Body of pancreas (tissue), 4 donors: Measurements from ENCODE around the gene USP15. TPM values are rescaled to one million over a fixed set of nuclear protein-coding genes. Genes with fewer than 3 reads are reported as not detected.
A peak's percentile ranks its signal among the peaks of the same experiment; 100 is the strongest.

Source experiments
- ATAC-seq: fragments of 150-250 bp; one replicate; pipeline ENCODE4 v1.9.1; 2016
- DNase-seq, 4 donors: peaks; one replicate each; pipeline ENCODE4 v3.0.0-alpha.2; 2019
- H3K27ac ChIP-seq, 4 donors: fragments of 200-600 bp; sonication (generic); 1 replicate in 3 of 4; 2 replicates in 1 of 4; pipeline versions ENCODE4 v1.5.1 to v1.6.1; 2016 to 2019; ENCODE audit warnings: mild to moderate bottlenecking in 1 of 4, mixed read lengths in 1 of 4, moderate library complexity in 1 of 4
- H3K27me3 ChIP-seq, 2 donors: fragments of 200-600 bp; sonication (generic); one replicate each; pipeline ENCODE4 v1.6.0; 2016; ENCODE audit warnings: mild to moderate bottlenecking in 1 of 2
- H3K36me3 ChIP-seq, 2 donors: fragments of 200-600 bp; sonication (generic); replicated peaks in 1 of 2; 2 replicates each; pipeline ENCODE4 v1.5.1; 2016; ENCODE audit warnings: low read depth in 2 of 2; ENCODE audit not compliant: insufficient read depth in 1 of 2
- H3K4me1 ChIP-seq: fragments of 200-600 bp; sonication (generic); one replicate; pipeline ENCODE4 v1.6.0; 2016
- H3K4me3 ChIP-seq, 2 donors: fragments of 200-600 bp; sonication (generic); 1 replicate in 1 of 2; 2 replicates in 1 of 2; pipeline ENCODE4 v1.5.1; 2016 to 2019
- H3K9me3 ChIP-seq, 3 donors: fragments of 200-600 bp; sonication (generic); 1 replicate in 2 of 3; 2 replicates in 1 of 3; pipeline ENCODE4 v1.5.1; 2016
- CTCF ChIP-seq, 7 experiments: fragments of 450-650 bp in 4 of 7; fragments of 200-600 bp in 3 of 7; sonication (generic) in 3 of 7; IDR thresholded peaks; one replicate each; pipeline ENCODE4 v1.5.1; 2016 to 2019; ENCODE audit warnings: antibody characterized with exemption in 7 of 7
- POLR2A ChIP-seq, 3 donors: fragments of 450-650 bp; IDR thresholded peaks; one replicate each; pipeline ENCODE4 v1.6.1; 2016; ENCODE audit warnings: antibody characterized with exemption in 3 of 3, mild to moderate bottlenecking in 2 of 3
- WGBS, 2 donors: methylation state at CpG; one replicate each; pipeline ENCODE4 v1.1.5; 2017; 5-methylcytosine and 5-hydroxymethylcytosine counted together
- intact Hi-C: fragments of 100-400 bp; cut with DNase I; formaldehyde crosslinking; loops from one replicate; pipeline ENCODE4 v1.15.1; 2023
- total RNA-seq, 2 donors: library from RNA; depleted of rRNA; stranded (reverse); fragments of >200 nt; gene quantifications; one replicate each; pipeline ENCODE4 v1.1.0, GENCODE V29; 2016

Gene USP15
- total RNA-seq, 2 donors from 2014 or later, result 47.5 to 57.4 TPM

- WGBS, 2 donors, result 49 to 53% methylated on average over 4 of the region's 4 CpGs
- H3K4me3 ChIP-seq, result no peak overlapping the region
- intact Hi-C loops, result no loop called here
- no peak for TF ChIP-seq CTCF (IDR thresholded peaks at IDR 0.05)
- no peak for TF ChIP-seq POLR2A (IDR thresholded peaks at IDR 0.05)
- H3K27me3 ChIP-seq, result no peaks in the 10 kb centered on the region
- ATAC-seq, result no peak
- H3K36me3 ChIP-seq, result no peaks in the 10 kb centered on the region
- H3K4me1 ChIP-seq, result peaks cover 79% of the 10 kb centered on the region
- no peak for DNase-seq
- no peaks in the 10 kb centered on the region for H3K9me3 ChIP-seq
- H3K27ac ChIP-seq, result no peak overlapping the region
Observed at GRCh38 chr12:62270872-62271271, 10.7 kb downstream of the USP15 start.

GRCh38 chr12:62272936-62273552, 12.8 kb downstream of the USP15 start:
- TF ChIP-seq CTCF (IDR thresholded peaks at IDR 0.05) (no peak), POLR2A (IDR thresholded peaks at IDR 0.05) (no peak)
- Histone ChIP-seq H3K27me3 (no peaks in the 10 kb centered on the region), H3K36me3 (no peaks in the 10 kb centered on the region), H3K4me1 (peaks cover 71% of the 10 kb centered on the region), H3K27ac (peak overlapping the region in 1 of 4 donors; percentile 53), H3K4me3 (no peak overlapping the region), H3K9me3 (no peaks in the 10 kb centered on the region)
- intact Hi-C loops, result no loop called here
- DNase-seq, result no peak
- ATAC-seq, result no peak
- 48 to 57% methylated on average over 3 of the region's 3 CpGs for WGBS, 2 donors

GRCh38 chr12:62273724-62274380, 13.6 kb downstream of the USP15 start:
- DNase-seq (peak in 1 of 4 donors; percentile 23), ATAC-seq (peak; percentile 76)
- WGBS, 2 donors, result 32 to 41% methylated on average over 5 of the region's 5 CpGs
- peaks cover 64% of the 10 kb centered on the region for H3K4me1 ChIP-seq
- no peaks in the 10 kb centered on the region for H3K27me3 ChIP-seq
- no peaks in the 10 kb centered on the region for H3K36me3 ChIP-seq
- intact Hi-C loops, result no loop called here
- peak overlapping the region in 3 of 4 donors; percentile 26 to 53 (median 30) for H3K27ac ChIP-seq
- no peak overlapping the region for H3K4me3 ChIP-seq
- no peaks in the 10 kb centered on the region for H3K9me3 ChIP-seq
- TF ChIP-seq CTCF (IDR thresholded peaks at IDR 0.05), result no peak
- TF ChIP-seq POLR2A (IDR thresholded peaks at IDR 0.05), result no peak

GRCh38 chr12:62278022-62278421, 17.8 kb downstream of the USP15 start:
- no peaks in the 10 kb centered on the region for H3K9me3 ChIP-seq
- H3K4me3 ChIP-seq, result no peak overlapping the region
- DNase-seq, result no peak
- 92 to 95% methylated on average over 2 of the region's 2 CpGs for WGBS, 2 donors
- TF ChIP-seq CTCF (IDR thresholded peaks at IDR 0.05), result no peak
- TF ChIP-seq POLR2A (IDR thresholded peaks at IDR 0.05), result no peak
- ATAC-seq, result no peak
- no peak overlapping the region for H3K27ac ChIP-seq
- intact Hi-C loops, result no loop called here
- H3K27me3 ChIP-seq, result no peaks in the 10 kb centered on the region
- peaks cover 51% of the 10 kb centered on the region for H3K4me1 ChIP-seq
- no peaks in the 10 kb centered on the region for H3K36me3 ChIP-seq

GRCh38 chr12:62279058-62279457, 18.9 kb downstream of the USP15 start:
- TF ChIP-seq CTCF (IDR thresholded peaks at IDR 0.05) (no peak), POLR2A (IDR thresholded peaks at IDR 0.05) (no peak)
- DNase-seq (no peak), ATAC-seq (no peak)
- H3K4me1 ChIP-seq, result peaks cover 47% of the 10 kb centered on the region
- H3K36me3 ChIP-seq, result no peaks in the 10 kb centered on the region
- no peak overlapping the region for H3K4me3 ChIP-seq
- no peaks in the 10 kb centered on the region for H3K9me3 ChIP-seq
- H3K27ac ChIP-seq, result no peak overlapping the region
- no peaks in the 10 kb centered on the region for H3K27me3 ChIP-seq
- 93 to 100% methylated on average over 1 of the region's 1 CpG for WGBS, 2 donors
- intact Hi-C loops, result no loop called here
